Measurements from ENCODE around the gene GMIP.

Gene GMIP

DNA sequence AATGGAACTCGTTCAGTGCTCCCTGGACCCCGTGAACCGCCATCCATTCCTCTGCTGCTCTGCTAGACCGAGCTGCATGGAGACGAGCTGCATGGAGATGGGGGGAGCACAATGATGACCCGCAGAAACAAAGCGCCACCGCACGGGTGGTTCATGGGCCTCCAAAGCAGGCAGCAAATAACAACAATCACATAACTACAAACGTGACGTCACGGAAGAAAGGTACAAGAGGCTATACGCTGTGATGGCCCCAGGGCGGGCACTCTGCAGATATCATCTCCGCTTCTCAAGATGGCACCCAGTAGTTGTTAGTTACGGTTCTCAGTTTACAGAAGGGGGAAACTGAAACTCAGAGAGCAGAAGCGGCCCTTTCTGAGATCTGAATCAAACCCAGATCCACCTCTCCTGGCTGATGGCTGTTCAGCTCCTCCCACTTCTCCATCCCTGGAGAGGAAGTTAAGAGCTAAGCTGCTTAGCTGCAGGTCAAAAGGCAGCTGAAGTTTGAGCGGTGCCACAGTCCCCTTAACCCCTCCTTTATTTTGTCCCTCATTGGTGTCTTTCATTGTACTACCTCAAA is 18.3 kb upstream of the GMIP start:
- Histone ChIP-seq H3K27me3 (ENCODE audit: insufficient read depth, low read depth, severe bottlenecking) (no peaks in the 10 kb centered on the region), H3K9me3 (ENCODE audit: severe bottlenecking) (no peaks in the 10 kb centered on the region), H3K27ac (peak overlapping the region; percentile 89), H3K4me3 (ENCODE audit: low read depth, low read length) (peak overlapping the region; percentile 31), H3K36me3 (peaks cover 39% of the 10 kb centered on the region)
- TF ChIP-seq, protein P1, sequence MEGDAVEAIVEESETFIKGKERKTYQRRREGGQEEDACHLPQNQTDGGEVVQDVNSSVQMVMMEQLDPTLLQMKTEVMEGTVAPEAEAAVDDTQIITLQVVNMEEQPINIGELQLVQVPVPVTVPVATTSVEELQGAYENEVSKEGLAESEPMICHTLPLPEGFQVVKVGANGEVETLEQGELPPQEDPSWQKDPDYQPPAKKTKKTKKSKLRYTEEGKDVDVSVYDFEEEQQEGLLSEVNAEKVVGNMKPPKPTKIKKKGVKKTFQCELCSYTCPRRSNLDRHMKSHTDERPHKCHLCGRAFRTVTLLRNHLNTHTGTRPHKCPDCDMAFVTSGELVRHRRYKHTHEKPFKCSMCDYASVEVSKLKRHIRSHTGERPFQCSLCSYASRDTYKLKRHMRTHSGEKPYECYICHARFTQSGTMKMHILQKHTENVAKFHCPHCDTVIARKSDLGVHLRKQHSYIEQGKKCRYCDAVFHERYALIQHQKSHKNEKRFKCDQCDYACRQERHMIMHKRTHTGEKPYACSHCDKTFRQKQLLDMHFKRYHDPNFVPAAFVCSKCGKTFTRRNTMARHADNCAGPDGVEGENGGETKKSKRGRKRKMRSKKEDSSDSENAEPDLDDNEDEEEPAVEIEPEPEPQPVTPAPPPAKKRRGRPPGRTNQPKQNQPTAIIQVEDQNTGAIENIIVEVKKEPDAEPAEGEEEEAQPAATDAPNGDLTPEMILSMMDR (IDR thresholded peaks at IDR 0.05; ENCODE audit: low read depth, low read length), result no peak
- peak; percentile 77 for DNase-seq

DNA sequence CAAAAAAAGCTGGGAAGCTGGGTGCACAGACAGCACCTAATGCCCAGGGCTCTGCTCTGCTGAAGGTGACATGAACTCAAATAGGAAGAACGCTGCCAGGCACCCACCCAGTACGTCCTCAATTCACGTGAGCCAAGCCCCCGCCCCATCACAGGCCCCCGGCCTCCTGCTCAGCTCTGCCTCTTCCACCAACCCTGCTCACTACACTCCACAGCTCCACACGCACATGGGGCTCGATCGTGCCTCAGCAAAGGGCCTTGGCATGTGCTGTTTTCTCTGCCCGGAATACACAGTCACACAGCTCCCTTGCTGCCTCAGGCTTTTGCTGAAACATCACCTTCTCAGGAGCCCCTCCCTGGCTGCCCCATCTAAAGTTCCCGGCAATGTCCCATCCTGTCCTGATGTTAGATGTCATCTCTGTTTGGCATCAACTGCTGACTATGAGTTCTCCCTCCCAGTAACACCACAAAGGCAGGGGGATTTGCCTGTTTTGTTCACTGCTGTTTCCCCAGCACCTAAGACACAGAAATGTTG is 17.8 kb upstream of the GMIP start:
- no peak for DNase-seq
- Histone ChIP-seq H3K27ac (peak overlapping the region; percentile 89), H3K9me3 (ENCODE audit: severe bottlenecking) (no peaks in the 10 kb centered on the region), H3K27me3 (ENCODE audit: insufficient read depth, low read depth, severe bottlenecking) (no peaks in the 10 kb centered on the region), H3K4me3 (ENCODE audit: low read depth, low read length) (peak overlapping the region; percentile 31), H3K36me3 (peaks cover 44% of the 10 kb centered on the region)
- TF ChIP-seq, protein P1 (IDR thresholded peaks at IDR 0.05; ENCODE audit: low read depth, low read length), result no peak

DNA sequence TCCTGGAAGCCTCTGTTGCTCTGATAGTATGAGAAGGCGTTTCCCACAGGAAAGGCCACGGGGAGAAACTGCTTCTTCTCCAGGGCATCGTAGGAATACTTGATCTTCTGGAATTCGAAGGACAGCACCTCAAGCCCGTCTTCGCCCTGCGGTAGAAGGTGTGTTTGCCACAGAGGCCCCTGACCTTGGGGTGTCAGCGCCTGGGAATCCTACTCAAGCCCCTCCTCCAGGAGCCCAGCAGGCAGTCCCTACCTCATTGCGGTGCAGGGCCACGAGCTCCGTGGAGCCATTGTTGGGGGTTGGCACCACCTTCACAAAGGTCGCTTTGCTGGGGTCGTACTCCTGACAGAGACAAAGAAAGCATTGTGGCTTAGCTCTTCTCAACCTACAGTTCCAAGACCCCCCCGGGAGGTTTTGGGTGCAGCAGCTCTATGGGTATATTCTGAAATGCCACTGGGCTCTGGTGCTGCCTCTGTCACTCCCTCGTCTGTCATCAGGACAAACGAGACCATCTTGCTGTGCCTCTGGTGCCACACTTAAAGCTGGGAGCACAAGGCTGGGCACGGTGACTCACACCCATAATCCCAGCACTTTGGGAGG is 16.3 kb upstream of the GMIP start:
- H3K9me3 ChIP-seq (ENCODE audit: severe bottlenecking), result no peaks in the 10 kb centered on the region
- no peak overlapping the region for H3K4me3 ChIP-seq (ENCODE audit: low read depth, low read length)
- peaks cover 59% of the 10 kb centered on the region for H3K36me3 ChIP-seq
- TF ChIP-seq, protein P1 (IDR thresholded peaks at IDR 0.05; ENCODE audit: low read depth, low read length), result no peak
- H3K27me3 ChIP-seq (ENCODE audit: insufficient read depth, low read depth, severe bottlenecking), result no peaks in the 10 kb centered on the region
- H3K27ac ChIP-seq, result no peak overlapping the region
- no peak for DNase-seq

DNA sequence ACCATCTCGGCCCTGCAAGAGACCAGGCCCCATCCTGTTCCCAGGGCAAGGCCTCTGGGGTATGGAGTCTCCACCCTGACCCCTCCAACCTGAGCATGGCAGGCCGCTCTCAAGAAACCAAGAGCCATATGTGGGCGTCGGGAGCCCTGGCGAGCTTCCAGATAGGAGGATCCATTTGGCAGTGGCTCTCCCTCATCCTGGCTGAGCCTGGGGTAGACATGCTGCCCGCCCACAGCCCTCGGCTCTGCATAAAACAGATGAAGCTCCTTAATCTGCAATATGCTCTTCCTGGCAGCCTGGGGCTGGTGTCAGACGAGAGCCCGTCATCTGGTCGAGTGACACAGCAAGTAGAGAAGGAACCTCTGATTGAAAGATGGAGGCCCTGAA is 13.9 kb upstream of the GMIP start:
- Histone ChIP-seq H3K4me3 (ENCODE audit: low read depth, low read length) (no peak overlapping the region), H3K27ac (peak overlapping the region; percentile 66), H3K9me3 (ENCODE audit: severe bottlenecking) (no peaks in the 10 kb centered on the region), H3K36me3 (peaks cover 81% of the 10 kb centered on the region), H3K27me3 (ENCODE audit: insufficient read depth, low read depth, severe bottlenecking) (no peaks in the 10 kb centered on the region)
- TF ChIP-seq, protein P1 (IDR thresholded peaks at IDR 0.05; ENCODE audit: low read depth, low read length), result no peak
- peak; percentile 79 for DNase-seq

DNA sequence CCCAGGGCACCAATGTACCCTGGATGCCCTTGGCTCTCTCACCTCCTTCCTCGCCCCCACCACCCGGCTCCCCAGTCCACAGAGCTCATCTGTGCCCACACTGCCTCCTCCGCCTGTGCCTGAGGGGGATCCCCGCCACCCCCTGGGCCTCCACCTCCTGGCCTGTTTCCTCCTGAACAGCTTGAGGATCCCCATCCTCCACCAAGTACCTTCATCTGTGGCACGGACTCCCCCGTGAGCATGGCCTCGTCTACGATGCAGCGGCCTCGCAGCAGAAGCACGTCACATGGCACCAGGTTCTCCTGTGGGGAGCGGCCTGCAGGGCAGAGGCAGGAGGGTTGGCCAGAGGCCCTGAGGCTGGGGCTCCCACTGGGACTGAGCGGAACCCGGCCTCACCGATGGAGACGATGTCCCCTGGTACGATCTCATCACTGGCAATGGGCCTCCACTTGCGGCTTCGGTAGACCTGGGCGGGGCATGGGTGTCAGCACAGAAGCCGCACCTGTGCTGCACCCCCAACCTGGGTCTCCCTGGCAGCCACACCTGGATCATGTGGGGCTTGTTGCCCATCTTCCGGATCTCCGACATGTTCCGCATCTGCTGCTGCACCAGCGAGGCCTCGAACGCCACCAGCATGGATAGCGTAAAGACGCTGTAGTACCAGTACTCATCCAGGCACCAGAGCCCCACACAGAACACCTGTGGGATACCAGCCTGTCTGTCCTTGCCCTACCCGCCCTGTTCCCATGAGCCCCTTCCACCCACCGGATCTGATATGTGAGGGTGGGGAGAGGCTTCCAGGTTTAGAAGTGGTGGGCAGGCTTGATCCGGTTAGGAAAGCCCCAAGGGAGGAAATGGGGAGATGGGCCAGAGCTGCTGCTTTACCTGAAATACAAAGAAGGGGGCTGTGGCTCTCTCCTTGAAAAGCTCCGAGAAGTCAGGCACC is 13.3 kb upstream of the GMIP start:
- peak overlapping the region; percentile 66 for H3K27ac ChIP-seq
- H3K4me3 ChIP-seq (ENCODE audit: low read depth, low read length), result no peak overlapping the region
- DNase-seq, result no peak
- H3K27me3 ChIP-seq (ENCODE audit: insufficient read depth, low read depth, severe bottlenecking), result no peaks in the 10 kb centered on the region
- TF ChIP-seq, protein P1 (IDR thresholded peaks at IDR 0.05; ENCODE audit: low read depth, low read length), result no peak
- H3K9me3 ChIP-seq (ENCODE audit: severe bottlenecking), result no peaks in the 10 kb centered on the region
- peaks cover 87% of the 10 kb centered on the region for H3K36me3 ChIP-seq
